Measurements from ENCODE around the gene RBMX. TPM values are rescaled to one million over a fixed set of nuclear protein-coding genes. Genes with fewer than 3 reads are reported as not detected.
"Not testable (repeated sequence)": the region's sequence is repeated elsewhere in the genome, so short reads cannot be mapped to it uniquely, and the experiment has no call there.

Gene RBMX
- polyA plus RNA-seq, 2 of the 4 experiments (the other 2 are of a cell fraction): 278 to 337 TPM

GRCh38 chrX:136899221-136899620 lies 18.7 kb upstream of the RBMX start (continued):
- no peak for TF ChIP-seq FOSL2 (IDR thresholded peaks at IDR 0.05)
- TF ChIP-seq FOSL2 (CRISPR knock-in tag; IDR thresholded peaks at IDR 0.05): no peak
- TF ChIP-seq EHF (CRISPR knock-in tag; IDR thresholded peaks at IDR 0.05): no peak
- no peak for TF ChIP-seq GATA3 (IDR thresholded peaks at IDR 0.05; ENCODE audit: borderline replicate concordance)

GRCh38 chrX:136898752-136899151 lies 18.2 kb upstream of the RBMX start:
- ATAC-seq; CTCF ChIA-PET; DNase-seq (ENCODE audit: low read depth in 1 of 2, low spot score in 1 of 2); H3K4me1 ChIP-seq; H3K4me3 ChIP-seq; FAIRE-seq; H3K4me2 ChIP-seq; H3K27ac ChIP-seq; H3K9me3 ChIP-seq: not testable (repeated sequence)
- 84% methylated on average over 7 of the region's 7 CpGs for WGBS (ENCODE audit: missing lambda C conversion rate)
- POLR2A ChIA-PET: interaction anchor here (0.7 to 0.8 kb wide), 2 partner anchors 18 kb away, joined by 3 to 4 read pairs; partner anchors contain the start of gene RBMX

GRCh38 chrX:136896121-136896914 lies 15.8 kb upstream of the RBMX start:
- CTCF ChIA-PET: interaction anchor here (0.6 kb wide), 1 partner anchor 9 kb away, joined by 3 read pairs; no protein-coding TSS in a partner anchor
- POLR2A ChIA-PET: no interaction called here
- no peak overlapping the region for H3K27ac ChIP-seq
- FAIRE-seq: no peak
- whole genome bisulfite sequencing (ENCODE audit: missing lambda C conversion rate): 71% methylated on average over 7 of the region's 7 CpGs
- TF ChIP-seq PBX3 (IDR thresholded peaks at IDR 0.05) (no peak), CHD2 (IDR thresholded peaks at IDR 0.05; ENCODE audit: low read length, partially characterized antibody) (no peak), HOXB5 (CRISPR knock-in tag; IDR thresholded peaks at IDR 0.05) (no peak), HOXB13 (CRISPR knock-in tag; IDR thresholded peaks at IDR 0.05; ENCODE audit: low read depth) (no peak), RCOR1 (IDR thresholded peaks at IDR 0.05; ENCODE audit: low read depth, low read length) (no peak), REST (IDR thresholded peaks at IDR 0.05) (no peak), SREBF2 (IDR thresholded peaks at IDR 0.05) (no peak)
- ATAC-seq: no peak
- H3K4me1 ChIP-seq: no peaks in the 10 kb centered on the region
- H3K4me3 ChIP-seq: no peak overlapping the region
- DNase-seq (ENCODE audit: low read depth in 1 of 2, low spot score in 1 of 2): no peak
- H3K4me2 ChIP-seq: no peak overlapping the region
- no peaks in the 10 kb centered on the region for H3K9me3 ChIP-seq

GRCh38 chrX:136892412-136892811 lies 11.9 kb upstream of the RBMX start:
- WGBS (ENCODE audit: missing lambda C conversion rate): 81% methylated on average over 3 of the region's 3 CpGs
- Histone ChIP-seq H3K27ac (no peak overlapping the region), H3K4me1 (no peaks in the 10 kb centered on the region), H3K4me2 (no peak overlapping the region), H3K9me3 (no peaks in the 10 kb centered on the region), H3K4me3 (no peak overlapping the region)
- ATAC-seq (no peak), DNase-seq (ENCODE audit: low read depth in 1 of 2, low spot score in 1 of 2) (no peak), FAIRE-seq (no peak)
- ChIA-PET POLR2A (interaction anchor here (1.8 kb wide), 1 partner anchor 12 kb away, joined by 10 read pairs; the partner anchor contains the start of gene RBMX), CTCF (no interaction called here)
- TF ChIP-seq SMC3 (IDR thresholded peaks at IDR 0.05) (no peak), NR3C1 (IDR thresholded peaks at IDR 0.05) (no peak), RFX5 (IDR thresholded peaks at IDR 0.05) (no peak), CEBPB (IDR thresholded peaks at IDR 0.05) (no peak), E2F6 (IDR thresholded peaks at IDR 0.05; ENCODE audit: borderline replicate concordance, low read depth) (no peak), BCL3 (IDR thresholded peaks at IDR 0.05) (no peak), KDM5A (IDR thresholded peaks at IDR 0.05) (no peak), CHD4 (IDR thresholded peaks at IDR 0.05; ENCODE audit: borderline replicate concordance) (no peak), PHF8 (IDR thresholded peaks at IDR 0.05; ENCODE audit: borderline replicate concordance, low read depth) (no peak), ZNF302 (CRISPR knock-in tag; IDR thresholded peaks at IDR 0.05) (no peak)

- H3K27ac ChIP-seq; H3K4me2 ChIP-seq; CTCF ChIA-PET; DNase-seq (ENCODE audit: low read depth in 1 of 2, low spot score in 1 of 2); H3K9me3 ChIP-seq; H3K4me1 ChIP-seq; ATAC-seq; H3K4me3 ChIP-seq; FAIRE-seq: not testable (repeated sequence)
- WGBS (ENCODE audit: missing lambda C conversion rate): 84% methylated on average over 6 of the region's 6 CpGs
- POLR2A ChIA-PET: interaction anchor here (1.8 kb wide), 1 partner anchor 10 kb away, joined by 10 read pairs; the partner anchor contains the start of gene RBMX
Observed at GRCh38 chrX:136890596-136890995, 10.1 kb upstream of the RBMX start.

All from A549 (cell line).